ENCODE results near the gene PDE9A. TPM values are rescaled to one million over a fixed set of nuclear protein-coding genes. Genes with fewer than 3 reads are reported as not detected.

The PDE9A gene
- total and polyA plus RNA-seq, 3 donors from 2014 or later = 5.7 to 6.4 (median 6.3) TPM

DNA sequence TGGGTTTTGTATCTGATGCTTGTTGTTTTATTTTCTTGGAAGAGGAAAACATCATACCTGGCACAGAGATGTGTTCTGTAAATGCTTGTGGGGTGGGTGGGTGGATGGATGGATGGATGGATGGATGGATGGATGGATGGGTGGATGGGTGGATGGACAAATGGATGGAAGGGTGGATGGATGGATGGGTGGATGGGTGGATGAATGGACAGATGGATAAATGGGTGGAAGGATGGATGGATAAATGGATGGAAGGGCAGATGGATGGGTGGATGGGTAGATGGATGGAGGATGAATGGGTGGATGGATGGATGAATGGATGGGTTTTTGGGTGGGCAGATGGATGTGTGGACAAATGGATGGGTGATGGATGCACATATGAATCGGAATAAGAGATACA is 111.5 kb downstream of the PDE9A start:
- TF ChIP-seq, protein P1, sequence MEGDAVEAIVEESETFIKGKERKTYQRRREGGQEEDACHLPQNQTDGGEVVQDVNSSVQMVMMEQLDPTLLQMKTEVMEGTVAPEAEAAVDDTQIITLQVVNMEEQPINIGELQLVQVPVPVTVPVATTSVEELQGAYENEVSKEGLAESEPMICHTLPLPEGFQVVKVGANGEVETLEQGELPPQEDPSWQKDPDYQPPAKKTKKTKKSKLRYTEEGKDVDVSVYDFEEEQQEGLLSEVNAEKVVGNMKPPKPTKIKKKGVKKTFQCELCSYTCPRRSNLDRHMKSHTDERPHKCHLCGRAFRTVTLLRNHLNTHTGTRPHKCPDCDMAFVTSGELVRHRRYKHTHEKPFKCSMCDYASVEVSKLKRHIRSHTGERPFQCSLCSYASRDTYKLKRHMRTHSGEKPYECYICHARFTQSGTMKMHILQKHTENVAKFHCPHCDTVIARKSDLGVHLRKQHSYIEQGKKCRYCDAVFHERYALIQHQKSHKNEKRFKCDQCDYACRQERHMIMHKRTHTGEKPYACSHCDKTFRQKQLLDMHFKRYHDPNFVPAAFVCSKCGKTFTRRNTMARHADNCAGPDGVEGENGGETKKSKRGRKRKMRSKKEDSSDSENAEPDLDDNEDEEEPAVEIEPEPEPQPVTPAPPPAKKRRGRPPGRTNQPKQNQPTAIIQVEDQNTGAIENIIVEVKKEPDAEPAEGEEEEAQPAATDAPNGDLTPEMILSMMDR (IDR thresholded peaks at IDR 0.05) = no peak
- no peak for TF ChIP-seq POLR2A (IDR thresholded peaks at IDR 0.05)
- DNase-seq = no peak
- no peak overlapping the region for H3K27ac ChIP-seq
- H3K9me3 ChIP-seq = no peaks in the 10 kb centered on the region
- no peaks in the 10 kb centered on the region for H3K4me1 ChIP-seq
- intact Hi-C loops (cut with DNase I; ENCODE audit: low total_unique reads) = no loop called here
- no peaks in the 10 kb centered on the region for H3K36me3 ChIP-seq (ENCODE audit: low read depth, missing control alignments)
- no peak overlapping the region for H3K4me3 ChIP-seq
- no peaks in the 10 kb centered on the region for H3K27me3 ChIP-seq
- 96 to 98% methylated on average over 1 of the region's 1 CpG for whole genome bisulfite sequencing, 2 donors

GRCh38 chr21:42765656-42766055 is 112.2 kb downstream of the PDE9A start:
- Histone ChIP-seq H3K36me3 (ENCODE audit: low read depth, missing control alignments) (no peaks in the 10 kb centered on the region), H3K4me3 (no peak overlapping the region), H3K4me1 (no peaks in the 10 kb centered on the region), H3K27ac (no peak overlapping the region), H3K9me3 (no peaks in the 10 kb centered on the region), H3K27me3 (no peaks in the 10 kb centered on the region)
- TF ChIP-seq, protein P1 (IDR thresholded peaks at IDR 0.05) = no peak
- no peak for TF ChIP-seq POLR2A (IDR thresholded peaks at IDR 0.05)
- intact Hi-C loops (cut with DNase I; ENCODE audit: low total_unique reads) = no loop called here
- no peak for DNase-seq
- 91 to 97% methylated on average over 3 to 4 of the region's 4 CpGs for WGBS, 2 donors

DNA sequence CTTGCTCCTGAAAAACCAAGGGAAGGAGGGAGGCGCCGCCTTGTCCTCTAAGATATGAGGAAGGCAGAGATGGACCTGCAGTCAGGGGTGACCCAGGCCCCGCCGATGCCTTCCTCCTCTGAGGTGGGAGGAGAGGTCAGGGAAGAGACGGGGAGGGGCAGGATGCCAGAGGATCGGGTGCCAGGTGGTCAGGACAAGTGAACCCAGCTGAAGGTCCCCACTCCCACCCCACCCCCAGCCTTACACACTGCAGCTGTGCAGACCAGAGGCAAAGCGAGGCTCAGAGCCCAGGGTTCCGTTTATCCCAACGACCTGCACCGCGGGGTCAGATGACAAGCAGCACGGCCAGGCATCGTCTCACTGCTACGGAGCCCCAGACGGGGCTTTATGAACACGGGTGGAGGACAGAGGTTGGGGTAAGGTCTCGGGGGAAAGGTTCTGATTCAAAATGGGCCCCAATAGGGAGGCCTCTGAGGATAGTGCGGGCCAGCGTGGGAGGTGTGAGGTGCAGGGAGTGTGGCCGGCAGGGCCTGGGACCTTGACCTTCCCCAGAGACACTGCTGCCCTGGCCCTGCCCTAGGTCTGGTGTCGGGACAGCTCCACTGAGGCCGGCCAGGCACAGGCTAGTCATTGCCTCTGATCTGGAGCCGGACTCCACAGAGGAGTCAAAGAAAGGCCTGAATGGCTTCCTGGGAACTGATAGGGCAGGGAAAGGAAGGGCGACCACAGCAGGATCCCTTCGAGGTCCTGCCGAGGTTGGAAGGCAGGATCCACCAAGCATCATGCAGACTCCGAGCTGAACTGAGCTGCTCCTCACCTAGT is 113.5 kb downstream of the PDE9A start:
- 67 to 77% methylated on average over 11 to 27 of the region's 27 CpGs for WGBS, 2 donors
- Histone ChIP-seq H3K36me3 (ENCODE audit: low read depth, missing control alignments) (no peaks in the 10 kb centered on the region), H3K27ac (no peak overlapping the region), H3K27me3 (no peaks in the 10 kb centered on the region), H3K4me3 (no peak overlapping the region), H3K9me3 (no peaks in the 10 kb centered on the region), H3K4me1 (no peaks in the 10 kb centered on the region)
- no peak for DNase-seq
- intact Hi-C loops (cut with DNase I; ENCODE audit: low total_unique reads) = no loop called here
- TF ChIP-seq, protein P1 (IDR thresholded peaks at IDR 0.05) = no peak
- TF ChIP-seq POLR2A (IDR thresholded peaks at IDR 0.05) = no peak

GRCh38 chr21:42767561-42767835 is 114.1 kb downstream of the PDE9A start:
- intact Hi-C loops (cut with DNase I; ENCODE audit: low total_unique reads) = no loop called here
- no peaks in the 10 kb centered on the region for H3K36me3 ChIP-seq (ENCODE audit: low read depth, missing control alignments)
- no peak overlapping the region for H3K27ac ChIP-seq
- DNase-seq = no peak
- H3K4me3 ChIP-seq = no peak overlapping the region
- no peaks in the 10 kb centered on the region for H3K27me3 ChIP-seq
- no peaks in the 10 kb centered on the region for H3K9me3 ChIP-seq
- 96 to 100% methylated on average over 1 to 8 of the region's 8 CpGs for WGBS, 2 donors
- TF ChIP-seq, protein P1 (IDR thresholded peaks at IDR 0.05) = no peak
- TF ChIP-seq POLR2A (IDR thresholded peaks at IDR 0.05) = no peak
- no peaks in the 10 kb centered on the region for H3K4me1 ChIP-seq

All from testis (tissue), 3 donors.